ENCODE data around the gene PRR18.
A peak's percentile ranks its signal among the peaks of the same experiment; 100 is the strongest.
"Not testable (repeated sequence)": the region's sequence is repeated elsewhere in the genome, so short reads cannot be mapped to it uniquely, and the experiment has no call there.

Gene PRR18

GRCh38 chr6:166308033-166308768, at the start of gene PRR18:
Gene PRR18 (minus strand): TSS chr6:166308392. CDS start chr6:166308142, 250 bp downstream.
- DNase-seq, result no peak

DNA sequence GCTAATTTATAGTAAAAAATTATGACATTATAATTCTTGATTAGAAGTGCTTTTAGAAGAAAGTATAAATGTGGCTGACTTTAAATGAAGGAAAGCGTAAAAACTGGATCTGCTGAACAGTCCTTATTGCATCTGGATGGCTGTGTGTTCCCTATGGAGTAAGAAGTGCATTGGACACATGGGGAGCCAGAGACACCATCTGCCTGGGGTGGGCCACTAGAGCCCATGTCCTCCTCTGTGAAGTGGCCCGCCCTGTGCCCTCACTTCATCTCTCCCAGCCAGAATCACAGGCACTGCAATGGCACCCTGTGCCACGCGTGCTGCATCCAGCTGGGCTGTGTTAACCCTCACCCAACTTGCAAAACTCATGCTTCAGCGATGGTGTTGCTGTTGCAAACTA, 47.4 kb upstream of the PRR18 start:
- no peak for DNase-seq

DNA sequence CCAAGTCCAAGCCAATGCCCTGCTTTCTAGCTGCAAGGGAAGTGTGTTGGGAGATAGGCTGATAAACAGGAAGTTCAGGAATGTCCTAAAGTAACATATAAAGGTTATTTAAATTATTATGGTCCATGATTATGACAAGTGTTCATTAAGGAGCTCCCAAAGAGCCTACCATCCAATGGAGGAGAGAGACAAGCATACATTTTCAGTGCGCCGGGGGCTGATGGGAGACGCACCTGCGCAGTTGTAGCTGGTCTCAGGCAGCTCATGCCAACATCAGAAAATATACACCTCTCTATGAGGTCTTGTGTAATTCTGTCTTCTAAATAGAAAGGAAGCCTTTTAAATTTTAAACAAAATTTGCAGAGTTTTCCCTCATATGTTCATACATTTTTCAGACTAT, 46.8 kb upstream of the PRR18 start:
- DNase-seq, result no peak

DNA sequence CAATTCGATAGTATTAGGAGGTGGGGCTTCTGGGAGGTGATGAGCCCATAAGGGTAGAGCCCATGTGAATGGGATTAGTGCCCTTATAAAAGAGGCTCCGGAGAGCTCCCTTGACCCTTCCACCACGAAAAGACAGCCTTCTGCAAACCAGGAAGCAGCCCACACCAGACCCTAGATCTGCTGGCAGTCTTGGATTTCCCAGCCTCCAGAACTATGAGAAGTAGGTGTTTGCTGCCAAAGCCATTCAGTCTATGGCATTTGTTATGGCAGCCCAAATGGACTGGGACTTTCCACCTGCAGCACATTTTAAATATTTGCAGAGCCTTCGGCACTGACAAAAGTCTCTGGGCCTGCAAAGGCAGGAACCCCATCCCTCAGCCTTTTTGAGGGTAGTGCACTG, 46.0 kb upstream of the PRR18 start:
- DNase-seq, result no peak

GRCh38 chr6:166353507-166353906, 45.3 kb upstream of the PRR18 start:
- DNase-seq, result no peak

DNA sequence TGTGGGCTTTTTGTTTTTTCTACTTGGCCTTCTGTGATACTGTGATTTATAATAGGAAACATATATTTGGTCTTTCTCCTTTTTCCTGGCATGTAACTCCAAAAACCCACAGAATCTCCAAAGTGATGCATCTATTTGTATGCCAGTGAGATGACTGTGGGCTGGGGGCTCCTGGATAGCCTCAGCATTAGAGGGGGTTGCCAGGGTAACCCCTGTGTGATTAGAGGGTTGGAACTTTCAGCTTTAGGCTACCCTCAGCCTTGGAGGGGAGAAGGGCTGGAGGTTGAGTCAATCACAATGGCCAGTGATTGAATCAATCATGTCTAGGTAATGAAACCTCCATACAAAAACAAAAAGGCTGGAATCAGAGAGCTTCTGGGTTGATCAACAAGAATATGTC, 44.7 kb upstream of the PRR18 start:
- no peak for DNase-seq

- DNase-seq, result no peak
Measured at GRCh38 chr6:166351715-166352285, 43.6 kb upstream of the PRR18 start.

- DNase-seq, result no peak
Measured at GRCh38 chr6:166348305-166348949, 40.2 kb upstream of the PRR18 start.

GRCh38 chr6:166346965-166347364, 38.8 kb upstream of the PRR18 start:
- DNase-seq, result no peak

DNA sequence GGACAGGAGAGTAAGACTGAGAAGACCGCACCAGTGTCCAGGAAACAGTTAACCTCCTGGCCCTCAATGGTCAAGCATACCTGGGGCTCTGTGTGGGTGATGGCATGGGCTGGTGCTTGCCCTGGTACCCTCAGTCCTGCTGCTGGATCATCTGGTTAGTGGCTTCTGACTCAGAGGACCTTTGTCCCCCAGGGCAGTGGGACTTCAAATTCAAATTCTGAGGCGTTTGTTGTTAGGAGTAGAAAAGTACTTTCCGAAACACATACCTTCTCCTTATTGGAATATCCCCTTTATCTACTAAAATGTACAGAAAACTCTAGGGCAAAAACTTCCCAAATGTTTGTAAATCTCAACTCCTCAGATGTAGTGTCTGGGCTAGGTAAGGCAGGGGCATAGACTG, 38.3 kb upstream of the PRR18 start:
- DNase-seq, result no peak

GRCh38 chr6:166345672-166346071, 37.5 kb upstream of the PRR18 start:
- DNase-seq, result not testable (repeated sequence)

- DNase-seq, result not testable (repeated sequence)
Measured at GRCh38 chr6:166344921-166345320, 36.7 kb upstream of the PRR18 start.

DNA sequence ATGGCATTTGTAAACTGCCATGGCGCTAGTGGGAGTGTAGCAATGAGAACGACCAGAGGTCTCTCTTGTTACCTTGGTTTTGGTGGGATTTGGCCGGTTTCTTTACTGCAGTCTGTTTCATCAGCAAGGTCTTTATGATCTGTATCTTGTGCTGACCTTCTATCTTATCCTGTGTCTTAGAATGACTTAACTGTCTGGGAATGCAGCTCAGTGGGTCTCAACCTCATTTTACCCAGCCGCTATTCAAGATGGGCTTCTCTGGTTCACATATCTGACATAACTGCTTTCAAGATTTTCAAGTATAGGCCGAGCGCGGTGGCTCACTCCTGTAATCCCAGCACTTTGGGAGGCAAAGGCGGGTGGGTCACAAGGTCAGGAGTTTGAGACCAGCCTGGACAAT, 36.0 kb upstream of the PRR18 start:
- DNase-seq, result no peak

GRCh38 chr6:166343150-166343487, 34.9 kb upstream of the PRR18 start:
- no peak for DNase-seq

- peak; percentile 82 for DNase-seq
Measured at GRCh38 chr6:166342349-166343149, 34.4 kb upstream of the PRR18 start, which contains the start of gene SFT2D1. Gene SFT2D1 (minus strand): TSS chr6:166342545. CDS start chr6:166342481, 64 bp downstream.

DNA sequence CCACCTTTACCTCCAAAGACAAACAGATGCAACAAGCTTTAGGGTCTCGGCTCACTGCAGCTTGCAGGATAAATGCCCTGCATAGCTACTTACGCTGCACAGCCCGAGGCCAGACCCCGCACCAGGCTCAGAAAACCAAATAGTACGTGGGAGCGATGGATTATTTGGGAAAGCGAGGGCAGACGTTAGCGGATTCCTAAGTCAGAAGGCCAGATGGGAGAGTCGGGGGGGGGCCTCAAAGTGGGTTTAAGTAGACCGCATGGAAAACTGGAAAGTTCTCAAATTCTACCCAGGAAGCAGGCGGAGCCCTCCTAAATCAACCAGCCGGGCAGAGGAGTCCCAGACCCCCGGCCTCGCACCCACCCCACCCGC, 33.8 kb upstream of the PRR18 start:
- no peak for DNase-seq

DNA sequence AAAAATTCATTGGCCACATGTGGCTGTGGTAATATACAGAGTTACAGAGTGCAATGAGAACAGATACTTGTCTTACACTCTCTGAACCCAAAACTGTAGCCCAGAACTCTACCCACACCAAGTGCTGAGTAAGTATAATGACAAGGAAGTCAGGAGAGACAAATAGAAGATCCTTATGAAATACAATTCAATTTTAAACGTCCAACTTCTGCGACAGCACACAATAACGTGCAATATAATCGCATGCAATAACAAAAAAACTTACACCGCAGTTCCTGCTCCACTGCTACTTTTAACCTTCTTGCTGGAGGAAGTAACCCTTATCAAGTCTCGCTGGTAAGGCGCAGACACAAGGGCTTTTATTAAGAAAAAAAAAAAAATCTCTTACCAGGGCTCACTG, 33.3 kb upstream of the PRR18 start:
- DNase-seq, result peak; percentile 27

GRCh38 chr6:166338854-166339253, 30.7 kb upstream of the PRR18 start:
- DNase-seq, result no peak

GRCh38 chr6:166336847-166337246, 28.7 kb upstream of the PRR18 start:
- no peak for DNase-seq

DNA sequence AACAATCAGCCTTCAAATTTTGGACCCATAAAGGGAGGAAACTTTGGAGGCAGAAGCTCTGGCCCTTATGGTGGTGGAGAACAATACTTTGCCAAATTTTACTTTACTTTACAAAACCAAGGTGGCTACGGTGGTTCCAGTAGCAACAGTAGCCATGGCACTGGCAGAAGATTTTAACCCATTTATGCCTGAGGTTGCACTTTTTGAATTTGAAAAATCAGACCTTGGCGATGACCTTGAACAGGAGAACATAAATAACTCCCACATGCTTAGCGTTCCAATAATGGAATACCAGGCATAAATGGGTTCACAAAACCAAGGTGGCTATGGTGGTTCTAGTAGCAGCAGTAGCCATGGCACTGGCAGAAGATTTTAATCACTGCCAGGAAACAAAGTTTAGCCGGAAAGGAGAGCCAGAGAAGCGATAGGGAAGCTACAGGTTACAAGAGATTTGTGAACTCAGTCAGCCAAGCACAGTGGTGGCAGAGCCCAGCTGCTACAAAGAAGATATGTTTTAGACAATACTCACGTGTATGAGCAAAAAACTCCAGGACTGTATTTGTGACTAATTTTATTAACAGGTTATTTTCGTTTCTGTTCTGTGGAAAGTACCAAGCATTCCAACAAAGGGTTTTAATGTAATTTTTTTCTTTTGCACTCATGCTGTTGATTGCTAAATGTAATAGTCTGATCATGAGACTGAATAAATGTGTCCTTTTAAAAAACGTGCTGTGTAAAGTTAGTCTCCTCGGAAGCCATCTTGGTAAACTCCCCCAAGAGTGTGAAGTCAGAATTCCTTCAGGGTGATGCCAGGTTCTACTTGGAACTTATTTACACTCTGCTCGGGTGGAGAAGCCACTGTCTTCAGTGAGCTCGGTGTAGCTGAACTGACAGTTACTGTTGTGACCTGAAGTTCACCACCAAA, 27.4 kb upstream of the PRR18 start:
- DNase-seq, result no peak

GRCh38 chr6:166334878-166335277, 26.7 kb upstream of the PRR18 start:
- DNase-seq, result no peak
